DMS153 (cell line): ENCODE measurements around the gene EPB41L4A.
"Not testable (repeated sequence)": the region's sequence is repeated elsewhere in the genome, so short reads cannot be mapped to it uniquely, and the experiment has no call there.

ENCODE experiments used
- DNase-seq: peaks from one replicate; lab custom pipeline; 2025; lab: John Stamatoyannopoulos, UW

The EPB41L4A gene

GRCh38 chr5:112401924-112402323 is 17.2 kb downstream of the EPB41L4A start:
- no peak for DNase-seq

- no peak for DNase-seq
Observed at GRCh38 chr5:112397690-112398089, 21.4 kb downstream of the EPB41L4A start.

GRCh38 chr5:112396430-112396829 is 22.6 kb downstream of the EPB41L4A start:
- DNase-seq: no peak

- DNase-seq: not testable (repeated sequence)
Observed at GRCh38 chr5:112395299-112395698, 23.8 kb downstream of the EPB41L4A start.

GRCh38 chr5:112390327-112390726 is 28.8 kb downstream of the EPB41L4A start:
- peak; percentile 8 for DNase-seq

- DNase-seq: no peak
Observed at GRCh38 chr5:112388739-112389138, 30.3 kb downstream of the EPB41L4A start.

DNA sequence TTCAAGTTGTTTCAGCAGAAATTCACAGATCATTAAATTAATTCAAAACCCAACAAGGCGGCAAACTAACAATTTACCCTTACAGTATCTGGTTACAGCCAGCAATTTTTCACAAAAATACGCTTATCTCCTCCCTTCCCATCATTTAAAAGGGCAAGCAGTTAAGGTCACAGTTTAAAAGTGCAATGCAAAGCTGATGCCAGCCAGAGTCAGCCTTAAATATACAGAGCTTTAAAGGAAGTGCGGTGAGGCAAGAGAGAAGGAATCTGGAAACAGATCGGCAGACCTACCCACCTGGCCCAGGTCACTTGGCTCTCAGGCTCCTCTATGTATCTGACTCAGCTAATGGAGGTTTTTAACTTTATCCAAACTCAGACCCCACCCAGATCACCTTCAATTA is 31.0 kb downstream of the EPB41L4A start:
- no peak for DNase-seq

DNA sequence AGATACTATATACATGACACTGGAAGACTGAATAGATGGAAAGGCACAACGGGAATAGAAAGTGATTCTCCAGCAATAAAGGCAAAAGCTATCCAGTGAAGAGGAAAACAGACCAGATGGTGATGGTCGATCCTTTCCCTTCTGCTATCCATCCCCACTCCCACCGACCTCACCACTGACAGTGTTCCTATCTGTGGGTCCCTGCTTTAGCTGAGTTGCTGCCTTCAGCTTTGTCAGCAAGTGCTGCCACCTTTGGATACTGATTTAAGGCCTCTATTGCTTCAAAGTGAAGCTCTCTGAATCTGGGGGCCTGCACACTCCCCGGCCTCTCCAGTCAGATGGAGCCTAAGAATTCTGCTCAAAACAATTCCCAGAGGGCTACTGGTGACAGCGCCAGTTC is 32.3 kb downstream of the EPB41L4A start:
- no peak for DNase-seq

GRCh38 chr5:112385969-112386368 is 33.1 kb downstream of the EPB41L4A start:
- DNase-seq: no peak

DNA sequence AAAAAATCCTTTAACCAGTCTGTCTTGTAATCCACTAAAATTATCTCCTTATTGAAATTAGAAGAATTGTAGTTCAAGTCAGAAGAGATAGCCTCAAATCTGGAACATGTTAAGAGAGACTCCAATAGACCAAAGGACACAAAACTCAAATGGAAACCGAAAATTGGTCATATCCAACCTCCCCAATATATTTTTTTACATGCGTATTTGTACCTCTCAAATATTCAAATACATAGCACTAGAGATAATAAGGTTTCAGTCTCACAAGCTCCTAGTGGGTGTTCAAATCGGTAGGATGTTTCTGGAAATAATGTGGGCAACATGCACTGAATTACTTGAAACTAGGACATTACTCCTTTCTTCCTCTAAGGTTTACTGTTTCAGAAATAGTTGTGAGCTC is 33.5 kb downstream of the EPB41L4A start:
- no peak for DNase-seq

DNA sequence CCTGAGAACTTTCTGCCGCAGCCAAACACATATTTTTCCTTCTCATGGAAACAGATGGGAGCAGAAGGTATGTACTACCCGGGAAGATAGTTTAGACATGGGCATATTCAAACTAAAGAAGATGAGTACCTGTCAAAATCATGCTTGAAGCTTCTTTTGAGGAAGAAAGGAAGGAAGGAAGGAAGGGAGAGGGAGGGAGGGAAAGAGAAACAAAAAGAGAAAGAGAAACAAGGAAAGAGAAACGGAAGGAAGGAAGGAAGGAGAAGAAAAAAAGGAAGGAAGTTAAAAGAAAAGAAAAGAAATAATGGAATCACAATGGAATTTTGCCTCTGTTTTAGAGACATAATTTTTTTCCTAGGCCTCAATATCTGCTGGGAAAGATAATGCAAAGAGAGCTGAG is 34.6 kb downstream of the EPB41L4A start:
- DNase-seq: no peak

DNA sequence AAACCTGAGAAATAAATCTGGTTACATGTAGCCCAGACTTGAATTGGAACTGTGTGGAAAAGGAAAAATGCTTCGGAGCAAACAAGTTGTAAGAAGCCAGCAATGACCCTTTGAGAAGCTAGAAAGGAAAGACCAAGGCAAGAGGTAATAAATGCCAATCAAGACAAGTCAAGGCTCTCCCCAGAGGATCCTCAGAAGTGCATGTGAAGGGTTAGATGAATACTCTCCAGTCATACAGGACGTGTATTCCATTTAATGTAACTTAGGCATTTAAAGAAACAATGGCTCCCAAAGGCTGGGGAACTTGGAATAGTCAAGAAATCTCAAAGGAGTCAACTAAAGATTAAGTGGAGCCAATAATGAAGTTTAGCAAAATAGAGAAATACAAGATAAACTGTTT is 36.2 kb downstream of the EPB41L4A start:
- no peak for DNase-seq

GRCh38 chr5:112381521-112381920 is 37.6 kb downstream of the EPB41L4A start:
- no peak for DNase-seq

GRCh38 chr5:112379542-112380325 is 39.3 kb downstream of the EPB41L4A start:
- no peak for DNase-seq

GRCh38 chr5:112374818-112375217 is 44.3 kb downstream of the EPB41L4A start:
- no peak for DNase-seq

DNA sequence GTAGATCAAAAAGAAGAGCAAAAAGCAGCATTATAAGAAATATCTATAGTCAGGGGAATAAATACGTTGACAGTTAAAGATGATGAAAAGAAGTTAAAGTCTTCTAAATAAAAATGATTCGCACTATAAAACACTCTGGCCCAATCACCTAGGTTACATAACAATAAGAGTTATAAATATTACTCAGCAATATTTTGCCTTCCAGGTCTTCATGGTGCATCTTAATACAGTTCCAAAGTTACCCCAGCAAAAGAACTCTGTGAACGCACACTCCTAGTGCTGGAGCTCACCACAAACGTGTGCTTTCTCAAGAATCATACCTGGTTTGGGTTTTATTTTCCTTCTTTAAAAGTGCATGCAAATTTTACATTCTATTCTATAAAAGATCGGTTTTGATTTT is 44.7 kb downstream of the EPB41L4A start:
- no peak for DNase-seq

DNA sequence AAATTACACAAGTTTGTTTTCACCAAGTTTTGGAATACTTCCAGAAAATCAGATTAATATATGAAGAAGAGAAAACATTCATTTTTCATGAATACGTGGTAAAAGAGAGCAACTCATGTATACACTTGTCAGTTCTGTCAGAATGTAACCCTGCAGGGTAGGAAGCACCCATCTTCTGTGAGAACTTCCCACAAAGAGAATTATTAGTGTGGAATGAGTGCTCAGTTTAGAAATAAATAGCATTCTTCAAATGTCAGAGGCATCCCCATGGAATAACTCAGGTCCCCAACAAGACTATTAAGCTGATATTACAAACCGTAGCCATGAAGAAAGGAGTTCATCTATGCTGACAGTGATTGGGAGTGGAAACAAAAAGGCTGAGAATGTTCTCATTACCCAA is 45.2 kb downstream of the EPB41L4A start:
- no peak for DNase-seq

GRCh38 chr5:112372543-112372942 is 46.5 kb downstream of the EPB41L4A start:
- no peak for DNase-seq

DNA sequence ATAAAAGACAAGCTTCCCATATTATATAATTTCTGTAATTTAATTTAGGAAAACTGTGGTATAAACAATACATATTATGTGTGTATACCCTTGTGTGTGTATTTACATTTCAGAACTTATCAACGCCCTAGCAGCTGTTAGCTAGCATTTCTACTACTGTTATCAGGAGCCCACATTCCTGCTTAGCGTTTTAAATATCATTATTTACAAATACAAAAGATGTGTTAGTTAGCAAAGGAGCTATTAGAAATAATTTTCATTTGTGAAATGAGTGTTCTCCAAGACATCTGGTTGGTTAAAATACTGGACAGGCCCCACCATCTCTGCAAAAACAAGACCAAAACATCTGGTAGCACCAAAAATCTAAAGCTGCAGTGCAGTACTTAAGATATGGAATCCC is 48.0 kb downstream of the EPB41L4A start:
- DNase-seq: no peak

DNA sequence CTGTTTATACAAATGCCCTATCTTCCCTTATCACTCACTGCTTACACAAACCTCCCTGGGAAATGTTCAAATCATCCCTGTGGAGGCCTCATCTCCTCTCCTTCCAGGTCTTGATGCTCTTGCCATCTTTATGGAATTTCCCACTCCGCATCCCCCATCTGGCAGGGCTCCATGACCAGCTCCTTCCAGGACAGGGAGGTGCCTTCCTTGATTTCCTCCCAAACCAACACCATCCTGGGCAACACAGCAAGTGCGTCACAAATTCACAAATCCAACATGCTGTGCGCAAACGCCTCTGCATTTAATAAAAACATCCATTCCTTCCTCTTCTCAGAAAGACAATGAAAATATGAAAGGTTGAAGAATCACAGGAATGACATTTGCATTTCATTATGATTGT is 51.7 kb downstream of the EPB41L4A start:
- DNase-seq: no peak

GRCh38 chr5:112366987-112367386 is 52.1 kb downstream of the EPB41L4A start:
- no peak for DNase-seq

- not testable (repeated sequence) for DNase-seq
Observed at GRCh38 chr5:112360740-112361139, 58.3 kb downstream of the EPB41L4A start.

DNA sequence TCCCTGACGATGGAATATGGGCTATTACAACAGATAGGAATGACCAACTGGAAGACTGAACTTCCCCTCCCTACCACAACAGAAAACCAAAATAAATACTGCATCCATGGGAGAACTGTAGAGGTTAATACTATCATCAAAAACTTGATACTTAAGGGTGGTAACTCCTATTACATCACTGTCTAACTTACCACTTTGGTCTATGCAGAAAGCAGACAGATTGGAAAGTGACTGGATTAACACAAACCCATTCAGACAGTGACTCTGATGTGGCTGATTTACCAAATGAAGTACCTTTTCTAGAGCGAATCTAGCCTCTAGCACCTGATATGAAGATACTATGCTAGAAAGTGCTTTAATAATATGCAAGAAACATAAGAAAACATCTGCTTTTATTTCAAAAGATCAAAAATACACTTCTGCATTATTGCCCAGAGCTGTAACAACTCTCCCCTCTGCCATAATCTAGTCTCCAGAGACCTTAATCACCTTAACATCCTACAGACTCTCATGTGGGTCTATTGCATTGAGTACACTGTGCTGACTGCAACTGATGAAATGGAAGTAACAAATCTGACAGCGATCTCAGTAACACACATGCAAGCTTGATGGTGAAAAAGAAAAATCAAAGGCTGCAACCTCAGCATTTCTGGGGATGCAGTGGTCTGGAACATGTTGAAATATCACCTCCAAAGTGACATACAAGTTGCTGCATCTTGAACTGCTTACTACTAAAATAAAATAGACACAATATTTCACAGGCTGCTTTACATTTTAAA is 62.7 kb downstream of the EPB41L4A start:
- DNase-seq: no peak
